HUES48 (cell line): ENCODE measurements around the gene ERCC2.
"Not testable (repeated sequence)": the region's sequence is repeated elsewhere in the genome, so short reads cannot be mapped to it uniquely, and the experiment has no call there.

Experiments
- H3K27ac ChIP-seq: one replicate; pipeline ENCODE4 v1.7.0; 2013; ENCODE audit warnings: low read depth, low read length, inconsistent platforms
- H3K27me3 ChIP-seq: 2 replicates; pipeline ENCODE4 v1.6.1; 2013; ENCODE audit warnings: mild to moderate bottlenecking, low read length; ENCODE audit not compliant: control insufficient read depth, insufficient read depth
- H3K36me3 ChIP-seq: 2 replicates; pipeline ENCODE4 v1.6.1; 2013; ENCODE audit warnings: low read length; ENCODE audit not compliant: control insufficient read depth, insufficient read depth
- H3K4me1 ChIP-seq: 2 replicates; pipeline ENCODE4 v1.6.1; 2013; ENCODE audit warnings: mild to moderate bottlenecking, low read length; ENCODE audit not compliant: control insufficient read depth, insufficient read depth
- H3K4me3 ChIP-seq: 2 replicates; pipeline ENCODE4 v1.5.1; 2013; ENCODE audit warnings: mild to moderate bottlenecking, low read depth, low read length
- H3K9ac ChIP-seq: 2 replicates; pipeline ENCODE4 v1.6.1; 2013; ENCODE audit warnings: mild to moderate bottlenecking, low read depth, low read length, moderate library complexity
- H3K9me3 ChIP-seq: 2 replicates; pipeline ENCODE4 v1.6.1; 2013; ENCODE audit warnings: low read length; ENCODE audit not compliant: control insufficient read depth, insufficient read depth

Gene ERCC2

DNA sequence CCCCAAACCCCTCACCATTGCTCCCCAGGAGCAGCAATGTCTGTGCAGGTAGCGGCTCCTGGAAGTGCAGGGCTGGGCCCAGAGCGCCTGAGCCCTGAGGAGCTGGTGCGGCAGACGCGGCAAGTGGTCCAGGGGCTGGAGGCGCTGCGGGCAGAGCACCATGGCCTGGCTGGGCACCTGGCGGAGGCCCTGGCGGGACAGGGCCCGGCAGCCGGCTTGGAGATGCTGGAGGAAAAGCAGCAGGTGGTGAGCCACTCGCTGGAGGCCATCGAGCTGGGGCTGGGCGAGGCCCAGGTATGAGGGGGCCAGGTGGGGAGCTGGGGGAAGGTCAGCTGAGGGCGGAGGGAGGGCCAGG is 24.9 kb downstream of the ERCC2 start:
- H3K36me3 ChIP-seq = peaks cover 15% of the 10 kb centered on the region
- H3K4me3 ChIP-seq = no peak overlapping the region
- H3K9me3 ChIP-seq = no peaks in the 10 kb centered on the region
- H3K4me1 ChIP-seq = peaks cover 4% of the 10 kb centered on the region; the same call in 1 of the 2 replicates
- H3K27ac ChIP-seq = no peak overlapping the region
- H3K9ac ChIP-seq = no peak overlapping the region
- H3K27me3 ChIP-seq = peaks cover 16% of the 10 kb centered on the region

GRCh38 chr19:45344621-45345505 is 25.5 kb downstream of the ERCC2 start:
- Histone ChIP-seq H3K9me3 (no peaks in the 10 kb centered on the region), H3K9ac (no peak overlapping the region), H3K4me3 (no peak overlapping the region), H3K27ac (no peak overlapping the region), H3K36me3 (peaks cover 9% of the 10 kb centered on the region), H3K27me3 (peaks cover 16% of the 10 kb centered on the region), H3K4me1 (peaks cover 4% of the 10 kb centered on the region; the same call in 1 of the 2 replicates)

DNA sequence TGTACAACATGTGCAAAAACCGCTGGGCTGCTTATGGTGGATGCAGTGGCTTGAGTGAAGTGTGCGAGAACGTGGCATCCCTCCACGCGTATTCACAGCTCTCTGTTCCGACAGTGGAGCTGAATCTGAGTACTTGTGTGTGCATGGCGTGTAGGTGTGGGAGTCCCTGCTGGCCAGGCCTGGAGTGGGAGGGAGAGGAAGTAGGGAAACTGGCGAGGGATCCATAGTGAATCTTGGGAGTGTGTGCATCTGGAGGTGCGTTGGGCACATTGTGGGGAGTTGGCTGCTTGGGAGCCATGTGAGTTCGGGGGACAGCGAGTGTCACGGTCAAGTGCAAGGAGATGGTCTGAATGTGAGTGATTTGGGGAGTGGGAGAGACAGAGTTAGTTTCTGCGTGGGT is 27.5 kb downstream of the ERCC2 start:
- Histone ChIP-seq H3K36me3 (no peaks in the 10 kb centered on the region), H3K4me3 (no peak overlapping the region), H3K27ac (no peak overlapping the region), H3K27me3 (peaks cover 23% of the 10 kb centered on the region), H3K9ac (no peak overlapping the region), H3K9me3 (no peaks in the 10 kb centered on the region), H3K4me1 (no peaks in the 10 kb centered on the region)

- Histone ChIP-seq H3K4me1 (no peaks in the 10 kb centered on the region), H3K36me3 (no peaks in the 10 kb centered on the region), H3K9me3 (no peaks in the 10 kb centered on the region), H3K4me3 (peak overlapping the region; percentile 66), H3K27me3 (peaks cover 23% of the 10 kb centered on the region), H3K9ac (no peak overlapping the region), H3K27ac (no peak overlapping the region)
Measured at GRCh38 chr19:45340899-45341453, 29.4 kb downstream of the ERCC2 start.

GRCh38 chr19:45340232-45340898 is 30.0 kb downstream of the ERCC2 start, which contains the start of gene KLC3:
TSS of gene KLC3 (plus strand) at chr19:45340750. CDS start at chr19:45345542, 4,792 bp downstream.
- Histone ChIP-seq H3K27me3 (peaks cover 23% of the 10 kb centered on the region), H3K9ac (no peak within 1 kb of the TSS), H3K4me3 (peak within 1 kb of the TSS; percentile 66)

DNA sequence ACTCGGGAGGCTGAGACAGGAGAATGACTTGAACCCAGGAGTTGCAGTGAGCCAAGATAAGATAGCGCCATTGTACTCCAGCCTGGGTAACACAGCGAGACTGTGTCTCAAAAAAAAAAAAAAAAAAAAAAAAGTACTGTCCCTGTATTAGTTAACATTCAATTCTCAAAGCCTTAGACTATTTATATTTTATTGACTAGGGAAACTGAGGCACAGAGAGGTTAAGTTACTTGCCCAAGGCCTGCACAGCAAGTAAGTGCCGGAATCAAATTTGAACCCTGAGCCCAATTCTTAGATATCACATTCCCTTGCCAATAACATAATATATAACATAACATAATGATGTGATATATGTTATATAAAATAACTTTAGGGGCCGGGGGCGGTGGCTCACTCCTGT is 30.7 kb downstream of the ERCC2 start:
- no peak overlapping the region for H3K27ac ChIP-seq
- H3K27me3 ChIP-seq = peaks cover 23% of the 10 kb centered on the region
- no peak overlapping the region for H3K4me3 ChIP-seq
- H3K36me3 ChIP-seq = no peaks in the 10 kb centered on the region
- H3K9ac ChIP-seq = no peak overlapping the region
- no peaks in the 10 kb centered on the region for H3K4me1 ChIP-seq
- no peaks in the 10 kb centered on the region for H3K9me3 ChIP-seq

More at GRCh38 chr19:45340232-45340898, 30.0 kb downstream of the ERCC2 start, which contains the start of gene KLC3:
- Histone ChIP-seq H3K4me1 (no peaks in the 10 kb centered on the region), H3K36me3 (no peaks in the 10 kb centered on the region), H3K27ac (no peak within 1 kb of the TSS), H3K9me3 (no peaks in the 10 kb centered on the region)

DNA sequence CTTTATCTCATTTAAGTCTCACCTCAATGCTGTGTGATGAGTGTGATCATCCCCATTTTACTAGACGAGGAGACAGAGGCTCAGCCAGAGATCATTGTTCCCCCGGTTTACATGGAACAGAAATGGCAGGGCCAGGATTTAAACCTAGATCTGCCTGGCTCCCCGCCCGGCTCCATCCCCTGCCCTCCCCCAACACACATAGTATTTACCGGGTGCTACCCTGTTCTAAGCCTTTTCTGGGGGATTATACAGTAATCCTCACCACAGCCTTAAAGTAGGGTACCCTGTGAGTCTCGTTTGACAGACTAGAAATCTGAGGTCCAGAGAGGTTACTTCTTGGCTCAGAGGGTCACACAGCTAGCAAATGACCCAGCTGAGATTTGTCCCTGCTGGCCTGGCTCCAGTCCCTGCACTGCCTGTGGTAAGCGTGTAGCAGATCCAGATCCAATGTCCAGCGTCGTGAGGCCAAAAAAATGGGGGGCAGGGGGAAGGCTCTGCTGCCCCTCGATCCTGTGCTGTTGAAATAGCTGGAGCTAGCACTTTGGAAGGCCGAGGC is 33.6 kb downstream of the ERCC2 start:
- Histone ChIP-seq H3K36me3 (no peaks in the 10 kb centered on the region), H3K4me3 (no peak overlapping the region), H3K9me3 (no peaks in the 10 kb centered on the region), H3K27ac (no peak overlapping the region), H3K4me1 (no peaks in the 10 kb centered on the region), H3K27me3 (peaks cover 18% of the 10 kb centered on the region), H3K9ac (no peak overlapping the region)

DNA sequence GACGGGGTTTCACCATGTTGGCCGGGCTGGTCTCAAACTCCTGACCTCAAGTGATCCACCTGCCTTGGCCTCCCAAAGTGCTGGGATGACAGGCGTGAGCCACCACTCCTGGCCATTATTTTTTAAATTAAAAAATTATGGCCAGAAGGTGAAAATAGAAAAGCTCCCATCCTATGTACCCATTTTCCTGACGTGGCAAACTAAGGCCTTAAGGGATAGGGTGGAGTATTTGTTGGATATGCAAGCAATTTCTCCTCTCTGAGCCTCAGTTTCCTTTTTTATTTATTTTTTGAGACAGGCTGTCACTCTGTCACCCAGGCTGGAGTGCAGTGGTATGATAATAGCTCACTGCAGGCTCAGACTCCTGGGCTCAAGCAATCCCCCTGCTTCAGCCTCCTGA is 35.5 kb downstream of the ERCC2 start:
- H3K9me3 ChIP-seq, H3K36me3 ChIP-seq, H3K27me3 ChIP-seq, H3K4me3 ChIP-seq, H3K9ac ChIP-seq, H3K27ac ChIP-seq, H3K4me1 ChIP-seq: not testable (repeated sequence)

GRCh38 chr19:45333609-45334303 is 36.6 kb downstream of the ERCC2 start:
- Histone ChIP-seq H3K27me3 (no peaks in the 10 kb centered on the region), H3K4me3 (no peak overlapping the region), H3K27ac (no peak overlapping the region), H3K36me3 (no peaks in the 10 kb centered on the region), H3K9me3 (no peaks in the 10 kb centered on the region), H3K9ac (no peak overlapping the region), H3K4me1 (no peaks in the 10 kb centered on the region)

DNA sequence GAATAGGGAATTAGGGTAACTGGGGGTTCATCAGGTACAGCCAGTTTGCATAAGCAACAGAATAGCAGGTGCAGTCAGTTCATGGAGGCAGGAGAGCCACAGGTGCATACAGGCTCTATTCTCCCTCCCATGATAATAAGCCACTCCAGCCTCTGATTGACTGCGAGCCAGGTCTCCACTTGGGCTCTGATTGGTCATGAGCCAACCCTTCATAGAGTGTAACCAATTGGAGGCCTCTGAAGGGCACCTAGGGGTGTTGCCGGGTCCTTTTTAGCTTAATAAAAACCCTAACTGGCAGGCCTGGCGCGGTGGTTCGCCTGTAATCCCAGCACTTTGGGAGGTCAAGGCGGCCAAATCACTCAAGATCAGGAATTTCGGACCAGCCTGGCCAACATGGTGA is 39.0 kb downstream of the ERCC2 start:
- Histone ChIP-seq H3K27me3 (no peaks in the 10 kb centered on the region), H3K27ac (no peak overlapping the region), H3K4me1 (no peaks in the 10 kb centered on the region), H3K4me3 (no peak overlapping the region), H3K9me3 (no peaks in the 10 kb centered on the region), H3K36me3 (no peaks in the 10 kb centered on the region), H3K9ac (no peak overlapping the region)
